Aorta (tissue), 5 donors: Measurements from ENCODE around the gene HNRNPL. TPM values are rescaled to one million over a fixed set of nuclear protein-coding genes. Genes with fewer than 3 reads are reported as not detected.
"Not testable (repeated sequence)": the region's sequence is repeated elsewhere in the genome, so short reads cannot be mapped to it uniquely, and the experiment has no call there.

Experiments used
- ATAC-seq: fragments of 200-7000 bp; cut with Tn5 transposase; one replicate; pipeline ENCODE4 v1.9.1; 2022; ENCODE audit warnings: moderate library complexity; ENCODE audit not compliant: low FRiP score
- DNase-seq, 2 donors: peaks; one replicate each; pipeline ENCODE4 v3.0.0-alpha.2; 2020
- H3K27ac ChIP-seq, 2 donors: one replicate each; pipeline ENCODE4 v1.5.1; 2013; ENCODE audit warnings: low read length in 2 of 2, mild to moderate bottlenecking in 2 of 2, moderate library complexity in 2 of 2, control low read depth in 1 of 2, inconsistent platforms in 1 of 2, low read depth in 1 of 2
- H3K27me3 ChIP-seq, 2 donors: one replicate each; pipeline ENCODE4 v1.6.1; 2013; ENCODE audit warnings: control low read depth in 1 of 2, low read length in 1 of 2, mild to moderate bottlenecking in 1 of 2, moderate library complexity in 1 of 2; ENCODE audit not compliant: insufficient read depth in 2 of 2, control insufficient read depth in 1 of 2
- H3K36me3 ChIP-seq, 2 donors: one replicate each; pipeline ENCODE4 v1.6.1; 2013; ENCODE audit warnings: control low read depth in 1 of 2, low read length in 1 of 2, mild to moderate bottlenecking in 1 of 2; ENCODE audit not compliant: insufficient read depth in 2 of 2, control insufficient read depth in 1 of 2
- H3K4me1 ChIP-seq, 2 donors: one replicate each; pipeline ENCODE4 v1.6.1; 2013; ENCODE audit warnings: low read length in 2 of 2, control low read depth in 1 of 2, mild to moderate bottlenecking in 1 of 2, moderate library complexity in 1 of 2; ENCODE audit not compliant: insufficient read depth in 2 of 2, control insufficient read depth in 1 of 2
- H3K4me3 ChIP-seq, 2 donors: one replicate each; pipeline ENCODE4 v1.5.1; 2013; ENCODE audit warnings: low read length in 2 of 2, control low read depth in 1 of 2, mild to moderate bottlenecking in 1 of 2
- H3K9me3 ChIP-seq: one replicate; pipeline ENCODE4 v1.6.1; 2013; ENCODE audit warnings: mild to moderate bottlenecking, low read length; ENCODE audit not compliant: control insufficient read depth
- WGBS, 2 donors: extraction: QIAGEN DNeasy Blood & Tissue Kit; methylation state at CpG; one replicate each; pipeline ENCODE4 v1.1.7; 2013; 5-methylcytosine and 5-hydroxymethylcytosine counted together
- intact Hi-C, 2 donors: fragments of 100-400 bp; cut with DNase I; formaldehyde crosslinking; loops; one replicate each; pipeline versions ENCODE4 v1.14.2 to v1.15.0; 2022
- polyA plus RNA-seq, 2 donors: library from polyadenylated mRNA; stranded (reverse); fragments of 200-250 nt; gene quantifications; one replicate each; pipeline ENCODE4 v1.2.3, GENCODE V29; 2013
- total RNA-seq, 2 donors: library from RNA; stranded (reverse); fragmentation: NEBNext Ultra II Directional; extraction: Animal tissue kit (Norgen Biotek cat#: 25700); gene quantifications; one replicate each; pipeline ENCODE4 v1.2.1, GENCODE V29; 2021
- donor health status: healthy with polysubstance abuse.
- donor health status: Bipolar disorder and iron deficiency.
- donor health status: DM: no; HTN: no; CAD: no.
- donor health status: DM: no; HTN: no; CAD: no.
- donor health status: DM: yes; HTN: yes; CAD: no.

Gene HNRNPL
- total and polyA plus RNA-seq, 4 donors = 83.3 to 220 (median 185) TPM

DNA sequence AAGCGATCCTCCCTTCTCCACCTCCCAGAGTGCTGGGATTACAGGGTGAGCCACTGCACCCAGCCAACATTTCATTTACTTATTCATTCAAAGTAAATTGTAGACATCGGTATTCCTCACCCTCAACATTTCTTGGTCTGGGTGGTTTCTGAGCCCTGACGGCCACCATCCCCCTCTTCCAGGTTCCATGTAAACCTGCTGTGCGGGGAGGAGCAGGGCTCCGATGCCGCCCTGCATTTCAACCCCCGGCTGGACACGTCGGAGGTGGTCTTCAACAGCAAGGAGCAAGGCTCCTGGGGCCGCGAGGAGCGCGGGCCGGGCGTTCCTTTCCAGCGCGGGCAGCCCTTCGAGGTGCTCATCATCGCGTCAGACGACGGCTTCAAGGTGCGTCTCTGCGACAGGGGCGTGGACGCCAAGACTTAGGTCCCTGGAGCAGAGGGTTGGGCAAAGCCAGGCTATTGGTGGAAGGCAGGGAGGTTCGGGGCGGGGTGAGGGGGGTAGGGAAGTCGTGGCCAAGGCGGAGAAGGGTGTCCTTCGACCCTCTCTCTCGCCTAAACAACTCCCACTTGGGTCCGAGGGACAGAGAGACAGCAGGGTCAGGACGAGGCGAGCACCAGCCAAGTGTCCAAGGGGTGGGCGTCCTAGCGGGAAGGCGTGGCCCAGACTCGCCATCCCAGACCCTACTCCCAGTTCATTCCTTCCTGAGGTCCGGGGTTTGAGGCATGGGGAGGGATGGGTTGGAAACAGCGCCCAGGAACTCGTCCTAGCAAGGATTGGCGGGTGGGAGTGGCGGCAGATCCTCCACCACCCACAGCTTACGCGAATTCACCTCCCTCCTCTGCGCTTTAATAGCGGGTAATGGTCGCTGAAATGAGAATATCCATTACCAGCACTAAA is 59.0 kb downstream of the HNRNPL start:
- H3K4me3 ChIP-seq, H3K36me3 ChIP-seq, H3K27ac ChIP-seq, intact Hi-C loops, H3K27me3 ChIP-seq, ATAC-seq, H3K9me3 ChIP-seq, H3K4me1 ChIP-seq: not testable (repeated sequence)
- DNase-seq = peak in 1 of 2 donors; percentile 54
- 41 to 65% methylated on average over 9 to 19 of the region's 49 CpGs for whole genome bisulfite sequencing, 2 donors

DNA sequence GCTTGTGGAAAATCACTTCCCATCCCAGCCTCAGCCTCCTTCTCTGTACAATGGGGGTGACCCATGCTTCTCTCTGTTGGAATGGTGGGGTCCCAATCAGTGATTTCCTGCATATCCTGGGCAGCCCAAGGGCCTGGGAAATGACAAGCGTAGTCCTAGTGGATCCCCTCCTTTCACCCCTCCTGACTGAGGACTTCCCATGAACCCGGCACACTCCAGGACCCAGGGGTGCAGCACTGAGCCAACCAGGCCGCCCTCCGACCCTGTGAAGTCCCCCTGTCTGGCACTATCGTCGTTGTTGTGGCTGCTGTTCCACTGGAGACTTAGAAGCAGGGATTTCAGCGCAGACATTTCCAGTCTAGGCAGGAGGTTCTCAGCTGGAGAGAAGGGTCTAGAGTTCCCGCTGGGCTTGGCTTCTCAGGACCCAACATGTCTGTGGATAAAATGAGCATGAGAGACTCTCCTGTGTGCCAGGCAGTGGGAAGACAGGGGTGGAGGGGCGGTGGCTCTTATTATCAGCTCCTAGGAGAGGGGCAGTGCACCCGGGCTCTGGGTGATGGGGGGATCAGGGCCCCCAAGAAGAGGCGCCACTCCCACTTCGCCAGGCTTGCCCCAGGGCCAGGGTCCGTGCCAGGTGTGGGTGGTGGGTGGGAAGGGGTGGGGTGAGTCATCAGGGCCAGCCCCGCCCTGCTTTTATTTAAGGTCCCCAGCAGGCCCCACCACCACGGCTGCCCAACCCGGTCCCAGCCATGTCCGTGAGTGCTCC is 61.1 kb downstream of the HNRNPL start, which contains the start of gene LGALS7B:
LGALS7B (plus strand) TSS at position 723 of the 766 bp plus-strand sequence; CDS start at position 750, 27 bp downstream.
- DNase-seq = peak in 1 of 2 donors; percentile 45

DNA sequence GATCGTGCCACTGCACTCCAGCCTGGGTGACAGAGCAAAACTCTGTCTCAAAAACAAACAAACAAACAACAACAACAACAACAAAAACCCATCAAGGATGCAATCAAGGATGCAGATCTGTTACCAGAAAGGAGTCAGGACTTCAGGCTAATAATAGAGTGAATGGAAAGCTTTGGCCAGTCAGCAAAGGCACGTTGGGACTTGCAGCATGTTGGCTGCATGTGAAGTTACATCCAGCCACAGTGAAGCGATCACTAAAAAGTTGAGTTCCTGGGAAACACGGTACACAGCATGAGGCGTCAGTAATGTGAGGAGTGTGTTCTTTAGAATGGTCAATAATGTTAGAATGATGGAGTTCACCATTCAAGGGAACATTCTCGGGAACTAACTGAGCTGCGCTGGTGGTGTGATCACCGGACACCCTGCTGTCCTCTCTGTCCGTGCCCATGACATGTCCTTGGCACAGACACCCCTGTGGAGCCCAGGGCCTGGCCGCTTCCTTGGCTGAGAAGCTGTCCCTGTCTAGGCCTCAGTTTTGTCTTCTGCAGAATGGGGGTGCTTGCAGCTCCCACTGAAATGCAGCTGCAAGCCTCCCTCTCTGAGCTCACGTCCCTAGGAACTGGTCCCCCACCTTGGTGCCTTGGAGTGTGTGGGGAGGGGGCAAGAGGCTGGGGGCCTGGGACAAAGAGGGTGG is 63.1 kb downstream of the HNRNPL start:
- no peaks in the 10 kb centered on the region for H3K27me3 ChIP-seq
- intact Hi-C loops = no loop called here
- 71 to 74% methylated on average over 11 of the region's 11 CpGs for WGBS, 2 donors
- ATAC-seq (no peak), DNase-seq (peak; percentile 1 to 25)
- H3K4me3 ChIP-seq = no peak overlapping the region
- H3K36me3 ChIP-seq = no peaks in the 10 kb centered on the region
- no peaks in the 10 kb centered on the region for H3K9me3 ChIP-seq
- no peak overlapping the region for H3K27ac ChIP-seq
- H3K4me1 ChIP-seq = no peaks in the 10 kb centered on the region

More for the DNA sequence above, 61.1 kb downstream of the HNRNPL start, which contains the start of gene LGALS7B:
- Histone ChIP-seq H3K27me3 (no peaks in the 10 kb centered on the region), H3K36me3 (no peaks in the 10 kb centered on the region), H3K4me1 (no peaks in the 10 kb centered on the region), H3K9me3 (no peaks in the 10 kb centered on the region), H3K4me3 (no peak within 1 kb of the TSS), H3K27ac (no peak within 1 kb of the TSS)
- ATAC-seq = no peak
- intact Hi-C loops = no loop called here
- WGBS, 2 donors = 76 to 77% methylated on average over 10 to 13 of the region's 17 CpGs

Other genes with a start within 250 kb of the HNRNPL start
- gene MAP4K1, start 232.0 kb downstream of the HNRNPL start, total RNA-seq = 10 to 100 TPM in 1 of 2 donors, 1 to 10 TPM in 1; 7.3 to 13.2 TPM
- gene MAP4K1, start 232.0 kb downstream of the HNRNPL start, polyA plus RNA-seq = 1 to 10 TPM; 1.6 to 2.1 TPM
- gene EIF3K, start 230.8 kb downstream of the HNRNPL start, total RNA-seq = 100 to 1,000 TPM; 171 to 183 TPM
- gene EIF3K, start 230.8 kb downstream of the HNRNPL start, polyA plus RNA-seq = 100 to 1,000 TPM; 299 to 445 TPM
- gene ACTN4, start 202.3 kb downstream of the HNRNPL start, total RNA-seq = 1,000 to 10,000 TPM in 1 of 2 donors, 100 to 1,000 TPM in 1; 794 to 1,985 TPM
- 100 to 1,000 TPM; 111 to 163 TPM for gene ACTN4, start 202.3 kb downstream of the HNRNPL start, polyA plus RNA-seq
- gene CAPN12, start 105.5 kb downstream of the HNRNPL start, total RNA-seq = 1 to 10 TPM; 1.9 to 2.8 TPM
- 1 to 10 TPM; 1.0 to 4.5 TPM for gene CAPN12, start 105.5 kb downstream of the HNRNPL start, polyA plus RNA-seq
- gene LGALS7, start 76.5 kb downstream of the HNRNPL start, total RNA-seq = not detected
- not detected for gene LGALS7, start 76.5 kb downstream of the HNRNPL start, polyA plus RNA-seq
- not detected for gene LGALS7B, start 60.8 kb downstream of the HNRNPL start, total RNA-seq
- gene LGALS7B, start 60.8 kb downstream of the HNRNPL start, polyA plus RNA-seq = not detected
- gene LGALS4, start 37.0 kb downstream of the HNRNPL start, total RNA-seq = 1 to 10 TPM in 1 of 2 donors, under 1 TPM in 1; 0.51 to 2.9 TPM
- 100 to 1,000 TPM in 1 of 2 donors, 1 to 10 TPM in 1; 9.1 to 544 TPM for gene LGALS4, start 37.0 kb downstream of the HNRNPL start, polyA plus RNA-seq
- 10 to 100 TPM; 92.2 to 95.1 TPM for gene ECH1, start 18.2 kb downstream of the HNRNPL start, total RNA-seq
- gene ECH1, start 18.2 kb downstream of the HNRNPL start, polyA plus RNA-seq = 100 to 1,000 TPM; 139 to 190 TPM
- gene RINL, start 28.3 kb upstream of the HNRNPL start, total RNA-seq = 1 to 10 TPM; 3.3 to 5.7 TPM
- gene RINL, start 28.3 kb upstream of the HNRNPL start, polyA plus RNA-seq = 1 to 10 TPM; 1.8 to 5.4 TPM
- 10 to 100 TPM; 34.6 to 42.4 TPM for gene SIRT2, start 49.6 kb upstream of the HNRNPL start, total RNA-seq
- 10 to 100 TPM; 34.8 to 51.2 TPM for gene SIRT2, start 49.6 kb upstream of the HNRNPL start, polyA plus RNA-seq
- 10 to 100 TPM; 16.0 to 24.5 TPM for gene NFKBIB, start 50.0 kb upstream of the HNRNPL start, total RNA-seq
- gene NFKBIB, start 50.0 kb upstream of the HNRNPL start, polyA plus RNA-seq = 10 to 100 TPM; 23.4 to 30.1 TPM
- not detected for gene CCER2, start 62.2 kb upstream of the HNRNPL start, total RNA-seq
- gene CCER2, start 62.2 kb upstream of the HNRNPL start, polyA plus RNA-seq = 1 to 10 TPM in 1 of 2 donors, not detected in 1; 1.2 TPM
- gene SARS2, start 80.8 kb upstream of the HNRNPL start, total RNA-seq = 10 to 100 TPM in 1 of 2 donors, 1 to 10 TPM in 1; 5.9 to 13.8 TPM
- 10 to 100 TPM in 1 of 2 donors, 1 to 10 TPM in 1; 9.5 to 72.4 TPM for gene SARS2, start 80.8 kb upstream of the HNRNPL start, polyA plus RNA-seq
- gene MRPS12, start 81.0 kb upstream of the HNRNPL start, total RNA-seq = 10 to 100 TPM; 14.3 to 15.8 TPM
- gene MRPS12, start 81.0 kb upstream of the HNRNPL start, polyA plus RNA-seq = 10 to 100 TPM; 24.9 to 33.3 TPM
- 10 to 100 TPM; 23.6 to 33.0 TPM for gene FBXO17, start 125.8 kb upstream of the HNRNPL start, total RNA-seq
- 10 to 100 TPM in 1 of 2 donors, 1 to 10 TPM in 1; 8.3 to 26.0 TPM for gene FBXO17, start 125.8 kb upstream of the HNRNPL start, polyA plus RNA-seq
- 1 to 10 TPM; 5.0 to 8.6 TPM for gene FBXO27, start 182.6 kb upstream of the HNRNPL start, total RNA-seq
- gene FBXO27, start 182.6 kb upstream of the HNRNPL start, polyA plus RNA-seq = 1 to 10 TPM in 1 of 2 donors, under 1 TPM in 1; 0.25 to 2.8 TPM
- gene ACP7, start 234.4 kb upstream of the HNRNPL start, total RNA-seq = not detected
- not detected for gene ACP7, start 234.4 kb upstream of the HNRNPL start, polyA plus RNA-seq